Measurements from ENCODE around the gene ZXDC.

ZXDC gene

DNA sequence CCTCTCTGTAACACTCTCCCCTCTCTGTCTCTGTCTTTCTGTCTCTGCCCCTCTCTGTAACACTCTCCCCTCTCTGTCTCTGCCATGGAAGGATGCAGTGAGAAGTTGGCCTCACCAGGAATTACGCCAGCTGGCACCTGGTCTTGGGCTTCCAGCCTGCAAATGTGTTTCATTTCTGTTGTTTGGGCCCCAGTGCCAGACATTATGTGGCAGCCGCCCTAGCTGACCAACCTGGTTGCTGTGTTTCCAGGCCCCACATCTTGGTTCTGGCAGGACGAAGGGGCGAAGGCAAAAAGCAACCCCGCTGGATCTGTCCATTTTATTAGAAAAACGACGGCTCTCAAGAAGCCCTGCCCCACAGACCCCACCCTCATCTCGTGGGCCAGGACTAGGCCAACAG, 5.2 kb upstream of the ZXDC start:
- DNase-seq (ENCODE audit: low read depth in 1 of 2, low spot score in 1 of 2), result no peak
- TF ChIP-seq POLR2AphosphoS5 (IDR thresholded peaks at IDR 0.05; ENCODE audit: low read depth) (no peak), SPI1 (IDR thresholded peaks at IDR 0.05; ENCODE audit: borderline replicate concordance, low read depth) (no peak), GABPA (IDR thresholded peaks at IDR 0.05; ENCODE audit: low read depth) (no peak)
- TF ChIP-seq, protein P1, sequence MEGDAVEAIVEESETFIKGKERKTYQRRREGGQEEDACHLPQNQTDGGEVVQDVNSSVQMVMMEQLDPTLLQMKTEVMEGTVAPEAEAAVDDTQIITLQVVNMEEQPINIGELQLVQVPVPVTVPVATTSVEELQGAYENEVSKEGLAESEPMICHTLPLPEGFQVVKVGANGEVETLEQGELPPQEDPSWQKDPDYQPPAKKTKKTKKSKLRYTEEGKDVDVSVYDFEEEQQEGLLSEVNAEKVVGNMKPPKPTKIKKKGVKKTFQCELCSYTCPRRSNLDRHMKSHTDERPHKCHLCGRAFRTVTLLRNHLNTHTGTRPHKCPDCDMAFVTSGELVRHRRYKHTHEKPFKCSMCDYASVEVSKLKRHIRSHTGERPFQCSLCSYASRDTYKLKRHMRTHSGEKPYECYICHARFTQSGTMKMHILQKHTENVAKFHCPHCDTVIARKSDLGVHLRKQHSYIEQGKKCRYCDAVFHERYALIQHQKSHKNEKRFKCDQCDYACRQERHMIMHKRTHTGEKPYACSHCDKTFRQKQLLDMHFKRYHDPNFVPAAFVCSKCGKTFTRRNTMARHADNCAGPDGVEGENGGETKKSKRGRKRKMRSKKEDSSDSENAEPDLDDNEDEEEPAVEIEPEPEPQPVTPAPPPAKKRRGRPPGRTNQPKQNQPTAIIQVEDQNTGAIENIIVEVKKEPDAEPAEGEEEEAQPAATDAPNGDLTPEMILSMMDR (IDR thresholded peaks at IDR 0.05; ENCODE audit: insufficient read depth, low read length), result no peak
- TF ChIP-seq, protein P2, sequence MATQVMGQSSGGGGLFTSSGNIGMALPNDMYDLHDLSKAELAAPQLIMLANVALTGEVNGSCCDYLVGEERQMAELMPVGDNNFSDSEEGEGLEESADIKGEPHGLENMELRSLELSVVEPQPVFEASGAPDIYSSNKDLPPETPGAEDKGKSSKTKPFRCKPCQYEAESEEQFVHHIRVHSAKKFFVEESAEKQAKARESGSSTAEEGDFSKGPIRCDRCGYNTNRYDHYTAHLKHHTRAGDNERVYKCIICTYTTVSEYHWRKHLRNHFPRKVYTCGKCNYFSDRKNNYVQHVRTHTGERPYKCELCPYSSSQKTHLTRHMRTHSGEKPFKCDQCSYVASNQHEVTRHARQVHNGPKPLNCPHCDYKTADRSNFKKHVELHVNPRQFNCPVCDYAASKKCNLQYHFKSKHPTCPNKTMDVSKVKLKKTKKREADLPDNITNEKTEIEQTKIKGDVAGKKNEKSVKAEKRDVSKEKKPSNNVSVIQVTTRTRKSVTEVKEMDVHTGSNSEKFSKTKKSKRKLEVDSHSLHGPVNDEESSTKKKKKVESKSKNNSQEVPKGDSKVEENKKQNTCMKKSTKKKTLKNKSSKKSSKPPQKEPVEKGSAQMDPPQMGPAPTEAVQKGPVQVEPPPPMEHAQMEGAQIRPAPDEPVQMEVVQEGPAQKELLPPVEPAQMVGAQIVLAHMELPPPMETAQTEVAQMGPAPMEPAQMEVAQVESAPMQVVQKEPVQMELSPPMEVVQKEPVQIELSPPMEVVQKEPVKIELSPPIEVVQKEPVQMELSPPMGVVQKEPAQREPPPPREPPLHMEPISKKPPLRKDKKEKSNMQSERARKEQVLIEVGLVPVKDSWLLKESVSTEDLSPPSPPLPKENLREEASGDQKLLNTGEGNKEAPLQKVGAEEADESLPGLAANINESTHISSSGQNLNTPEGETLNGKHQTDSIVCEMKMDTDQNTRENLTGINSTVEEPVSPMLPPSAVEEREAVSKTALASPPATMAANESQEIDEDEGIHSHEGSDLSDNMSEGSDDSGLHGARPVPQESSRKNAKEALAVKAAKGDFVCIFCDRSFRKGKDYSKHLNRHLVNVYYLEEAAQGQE (IDR thresholded peaks at IDR 0.05; ENCODE audit: insufficient replicate concordance, low read depth), result no peak
- no peak overlapping the region for H3K27ac ChIP-seq (replicated peaks)
- no peaks in the 10 kb centered on the region for H3K27me3 ChIP-seq (ENCODE audit: insufficient read depth, poor library complexity, severe bottlenecking)
- H3K4me3 ChIP-seq (replicated peaks; ENCODE audit: insufficient read depth, low read length), result no peak overlapping the region

DNA sequence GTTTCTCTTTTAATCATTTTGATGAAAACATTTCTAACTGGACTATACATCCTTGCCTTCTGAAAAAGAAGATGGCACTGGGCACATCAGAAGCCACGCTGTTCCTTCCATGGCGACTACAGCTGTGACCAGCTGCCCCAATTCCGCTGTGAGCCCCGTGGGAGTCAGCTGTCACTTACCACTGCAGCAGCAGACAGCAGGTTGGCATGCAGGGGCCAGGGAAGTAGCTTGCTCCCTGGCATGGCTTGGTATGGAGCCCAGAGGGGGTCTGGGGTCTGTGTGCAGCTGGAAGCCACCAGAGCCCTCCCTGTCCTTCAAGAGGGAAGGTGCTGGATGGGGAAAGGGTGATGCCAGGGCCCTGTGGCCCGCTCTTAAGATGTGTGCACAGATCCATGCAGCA, 4.5 kb upstream of the ZXDC start:
- DNase-seq (ENCODE audit: low read depth in 1 of 2, low spot score in 1 of 2), result no peak

DNA sequence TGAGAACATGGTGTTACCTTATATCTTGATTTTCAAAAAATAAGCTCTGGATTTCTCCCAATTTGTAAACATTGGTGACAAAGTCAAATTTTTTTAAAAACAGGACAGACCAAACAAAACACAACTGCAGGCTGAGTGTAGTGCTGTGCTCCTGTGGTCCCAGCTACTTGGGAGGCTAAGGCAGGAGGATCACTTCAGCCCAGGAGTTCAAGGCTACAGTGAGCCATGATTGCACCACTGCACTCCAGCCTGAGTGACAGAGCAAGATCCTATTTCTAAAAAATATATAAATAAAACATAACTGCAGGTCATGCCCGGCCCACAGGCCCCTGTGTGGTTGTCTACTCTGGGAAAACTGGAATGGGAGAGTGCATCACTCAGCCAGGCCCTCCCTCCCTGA, 4.0 kb upstream of the ZXDC start:
- Histone ChIP-seq H3K27me3 (ENCODE audit: insufficient read depth, poor library complexity, severe bottlenecking) (no peaks in the 10 kb centered on the region), H3K4me3 (replicated peaks; ENCODE audit: insufficient read depth, low read length) (no peak overlapping the region), H3K27ac (replicated peaks) (no peak overlapping the region)
- DNase-seq (ENCODE audit: low read depth in 1 of 2, low spot score in 1 of 2), result no peak
- no peak for TF ChIP-seq SPI1 (IDR thresholded peaks at IDR 0.05; ENCODE audit: borderline replicate concordance, low read depth)
- TF ChIP-seq POLR2AphosphoS5 (IDR thresholded peaks at IDR 0.05; ENCODE audit: low read depth), result no peak
- TF ChIP-seq, protein P2 (IDR thresholded peaks at IDR 0.05; ENCODE audit: insufficient replicate concordance, low read depth), result no peak
- TF ChIP-seq GABPA (IDR thresholded peaks at IDR 0.05; ENCODE audit: low read depth), result no peak
- TF ChIP-seq, protein P1 (IDR thresholded peaks at IDR 0.05; ENCODE audit: insufficient read depth, low read length), result no peak

More for the DNA sequence above, 4.5 kb upstream of the ZXDC start:
- H3K4me3 ChIP-seq (replicated peaks; ENCODE audit: insufficient read depth, low read length), result no peak overlapping the region
- no peaks in the 10 kb centered on the region for H3K27me3 ChIP-seq (ENCODE audit: insufficient read depth, poor library complexity, severe bottlenecking)
- TF ChIP-seq SPI1 (IDR thresholded peaks at IDR 0.05; ENCODE audit: borderline replicate concordance, low read depth), result no peak
- TF ChIP-seq, protein P2 (IDR thresholded peaks at IDR 0.05; ENCODE audit: insufficient replicate concordance, low read depth), result no peak
- TF ChIP-seq, protein P1 (IDR thresholded peaks at IDR 0.05; ENCODE audit: insufficient read depth, low read length), result no peak
- no peak for TF ChIP-seq GABPA (IDR thresholded peaks at IDR 0.05; ENCODE audit: low read depth)
- TF ChIP-seq POLR2AphosphoS5 (IDR thresholded peaks at IDR 0.05; ENCODE audit: low read depth), result no peak
- H3K27ac ChIP-seq (replicated peaks), result no peak overlapping the region
